ENCODE data around the gene SIGLEC11.
A peak's percentile ranks its signal among the peaks of the same experiment; 100 is the strongest.
"Not testable (repeated sequence)": the region's sequence is repeated elsewhere in the genome, so short reads cannot be mapped to it uniquely, and the experiment has no call there.

SIGLEC11 gene

GRCh38 chr19:49950956-49951526, 9.9 kb downstream of the SIGLEC11 start:
- DNase-seq: no peak

DNA sequence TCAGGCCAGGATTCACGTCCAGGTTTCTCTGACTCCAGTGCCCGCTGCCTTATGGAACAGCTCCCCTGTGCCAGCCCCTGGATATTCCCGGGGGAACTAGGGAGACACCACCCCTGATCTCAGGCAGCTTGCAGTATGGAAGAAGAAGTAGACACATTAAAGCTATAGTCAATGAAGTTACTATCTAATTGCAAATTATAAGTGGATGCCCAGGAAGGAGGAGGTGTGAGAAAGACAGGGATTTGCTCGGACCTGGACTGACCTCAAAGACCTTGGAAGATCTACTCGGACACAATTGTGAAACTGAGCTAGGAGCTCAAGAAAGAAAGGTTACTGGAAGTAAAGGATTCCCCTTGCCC, 10.4 kb downstream of the SIGLEC11 start:
- DNase-seq: no peak

DNA sequence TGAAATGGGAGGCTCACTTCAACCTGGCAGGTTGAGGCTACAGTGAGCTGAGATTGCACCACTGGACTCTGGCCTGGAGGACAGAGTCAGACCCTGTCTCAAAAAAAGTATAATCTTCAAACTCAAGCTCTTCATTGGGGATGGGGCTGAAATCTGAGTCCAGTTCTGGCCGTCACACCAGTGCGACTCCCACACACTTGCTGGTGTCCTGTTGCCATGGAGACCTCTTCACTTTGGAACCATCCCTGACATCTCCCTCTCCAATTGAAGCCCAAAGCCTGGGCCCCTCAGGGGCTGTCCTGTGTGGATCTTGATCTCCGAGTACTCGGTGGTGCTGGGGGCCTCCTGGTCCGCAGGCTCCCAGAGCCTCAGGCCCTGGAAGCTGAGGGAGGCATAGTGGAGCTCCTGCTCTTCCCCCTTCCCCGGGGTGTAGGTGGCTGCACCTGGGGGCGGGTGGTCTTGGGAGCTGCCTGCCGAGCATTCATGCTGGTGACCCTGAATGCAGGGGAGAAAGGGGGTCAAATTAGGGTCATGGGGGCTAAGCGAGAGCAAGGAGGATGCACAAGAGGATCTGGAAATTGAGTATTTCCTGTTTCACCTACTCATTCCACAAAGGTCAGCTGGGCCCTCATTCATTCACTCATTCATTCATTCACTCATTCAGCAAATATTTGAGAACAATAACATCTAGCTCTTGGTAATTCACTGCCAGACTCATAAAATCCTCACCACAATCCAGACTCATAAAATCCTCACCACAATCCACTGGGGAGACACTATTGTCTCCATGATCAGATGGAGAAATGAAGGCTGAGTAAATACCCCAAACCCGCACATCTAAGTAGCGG, 11.0 kb downstream of the SIGLEC11 start:
- DNase-seq: no peak

- DNase-seq: no peak
Measured at GRCh38 chr19:49946415-49946814, 14.6 kb downstream of the SIGLEC11 start.

DNA sequence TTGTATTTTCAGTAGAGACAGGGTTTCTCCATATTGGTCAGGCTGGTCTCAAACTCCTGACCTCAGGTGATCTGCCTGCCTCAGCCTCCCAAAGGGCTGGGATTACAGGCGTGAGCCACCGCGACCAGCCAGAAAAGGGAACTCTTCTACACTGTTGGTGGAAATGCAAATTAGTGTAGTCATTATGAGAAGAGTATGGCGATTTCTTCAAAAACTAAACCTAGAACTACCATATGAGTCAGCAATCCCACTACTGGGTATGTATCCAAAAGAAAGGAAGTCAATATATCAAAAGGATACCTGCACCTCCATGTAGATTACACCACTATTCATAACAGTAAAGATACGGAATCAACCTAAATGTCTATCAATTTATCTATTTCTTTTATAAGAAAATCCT, 16.4 kb downstream of the SIGLEC11 start:
- DNase-seq: not testable (repeated sequence)

GRCh38 chr19:49940482-49940791, 20.5 kb downstream of the SIGLEC11 start:
- DNase-seq: no peak

- DNase-seq: no peak
Measured at GRCh38 chr19:49939721-49940481, 21.1 kb downstream of the SIGLEC11 start.

DNA sequence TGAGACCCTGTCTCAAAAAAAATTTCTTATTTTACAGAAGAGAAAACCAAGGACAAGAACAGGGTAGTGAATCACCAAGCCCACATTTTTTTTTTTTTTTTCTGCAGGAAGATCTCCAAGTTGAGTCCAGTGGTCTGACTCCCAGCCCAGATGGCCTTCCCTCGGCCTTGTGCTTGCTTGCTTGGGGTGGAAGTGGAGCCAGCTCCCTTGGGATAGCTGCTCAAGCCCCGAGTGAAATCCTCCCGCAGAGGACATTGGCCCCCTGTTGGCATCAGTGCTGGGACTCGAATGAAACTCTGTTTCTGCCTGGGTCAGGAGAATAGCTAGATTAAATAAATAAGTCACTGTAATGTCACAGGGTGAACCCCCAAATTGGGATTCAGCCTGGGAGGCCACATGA, 22.3 kb downstream of the SIGLEC11 start:
- DNase-seq: no peak

DNA sequence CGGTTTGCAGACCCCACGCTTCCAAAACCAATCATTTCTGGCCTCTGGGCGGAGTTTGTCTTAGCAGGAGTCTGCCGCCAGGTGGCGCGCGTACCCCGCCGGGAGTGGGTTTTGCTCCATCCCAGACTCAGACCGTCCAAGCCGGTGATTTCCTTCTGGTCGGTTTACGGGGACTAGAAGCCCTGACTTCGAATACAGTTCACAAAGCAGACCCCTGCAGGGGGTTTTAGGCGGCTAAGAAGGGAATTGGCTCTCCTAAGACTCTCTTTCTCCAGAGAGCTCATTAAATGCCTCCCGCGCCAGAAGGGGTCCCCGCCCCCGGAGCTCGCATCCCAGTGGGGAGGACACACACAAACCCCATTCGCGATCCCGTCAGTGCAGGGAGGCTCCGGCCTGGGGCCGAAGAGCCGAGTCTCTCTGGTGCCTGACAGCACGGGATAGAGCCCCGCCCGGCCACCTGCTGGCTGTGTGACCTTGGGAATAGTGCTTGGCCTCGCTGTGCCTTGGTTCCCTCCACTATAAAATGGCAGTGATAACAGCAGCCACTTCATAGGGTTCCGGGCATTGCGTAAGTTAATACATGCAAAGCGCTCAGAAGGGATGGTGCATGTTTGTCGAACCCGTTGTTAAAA, 23.1 kb downstream of the SIGLEC11 start:
- peak; percentile 65 for DNase-seq

- no peak for DNase-seq
Measured at GRCh38 chr19:49936549-49936948, 24.4 kb downstream of the SIGLEC11 start.

DNA sequence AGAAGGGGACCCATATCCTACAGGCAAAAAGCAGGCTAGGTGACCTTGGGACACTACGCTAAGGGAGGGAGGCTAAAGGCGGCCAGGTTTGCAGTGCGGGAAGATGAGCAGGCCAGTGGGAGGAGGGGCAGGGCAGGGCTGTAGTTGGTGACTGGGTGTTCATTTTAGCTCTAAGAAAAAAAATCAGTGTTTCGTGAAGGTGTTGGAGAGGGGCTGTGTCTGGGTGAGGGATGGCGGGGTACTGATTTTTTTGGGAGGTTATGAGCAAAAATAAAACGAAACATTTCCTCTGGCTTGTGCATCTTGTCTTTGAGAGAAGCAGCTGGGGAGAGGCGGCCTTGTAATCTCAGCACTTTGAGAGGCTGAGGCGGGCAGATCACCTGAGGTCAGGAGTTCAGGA, 27.3 kb downstream of the SIGLEC11 start:
- no peak for DNase-seq

GRCh38 chr19:49932731-49933131, 28.2 kb downstream of the SIGLEC11 start:
- peak; percentile 52 for DNase-seq

DNA sequence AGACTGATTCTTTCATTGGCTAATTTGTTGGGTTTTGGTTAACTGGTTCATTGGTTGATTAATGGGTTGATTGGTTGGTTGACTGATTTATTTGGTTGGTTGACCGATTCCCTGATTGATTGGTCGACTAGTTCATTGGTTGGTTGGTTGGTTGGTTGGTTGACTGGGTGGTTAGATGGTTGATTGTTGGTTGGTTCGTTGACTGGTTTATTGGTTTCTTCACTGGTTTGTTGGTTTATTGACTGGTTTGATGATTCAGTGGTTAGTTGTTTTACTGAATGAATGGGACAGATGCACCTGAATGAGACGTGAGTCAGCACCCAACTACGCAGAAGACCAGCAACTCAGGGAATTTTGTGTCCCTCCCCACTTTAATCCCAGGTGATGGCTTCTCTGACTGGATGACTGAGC, 28.9 kb downstream of the SIGLEC11 start:
- no peak for DNase-seq

GRCh38 chr19:49931293-49932040, 29.5 kb downstream of the SIGLEC11 start:
- no peak for DNase-seq

- peak; percentile 32 for DNase-seq
Measured at GRCh38 chr19:49930483-49931011, 30.4 kb downstream of the SIGLEC11 start.

GRCh38 chr19:49929611-49930482, 31.1 kb downstream of the SIGLEC11 start:
- DNase-seq: peak; percentile 97

DNA sequence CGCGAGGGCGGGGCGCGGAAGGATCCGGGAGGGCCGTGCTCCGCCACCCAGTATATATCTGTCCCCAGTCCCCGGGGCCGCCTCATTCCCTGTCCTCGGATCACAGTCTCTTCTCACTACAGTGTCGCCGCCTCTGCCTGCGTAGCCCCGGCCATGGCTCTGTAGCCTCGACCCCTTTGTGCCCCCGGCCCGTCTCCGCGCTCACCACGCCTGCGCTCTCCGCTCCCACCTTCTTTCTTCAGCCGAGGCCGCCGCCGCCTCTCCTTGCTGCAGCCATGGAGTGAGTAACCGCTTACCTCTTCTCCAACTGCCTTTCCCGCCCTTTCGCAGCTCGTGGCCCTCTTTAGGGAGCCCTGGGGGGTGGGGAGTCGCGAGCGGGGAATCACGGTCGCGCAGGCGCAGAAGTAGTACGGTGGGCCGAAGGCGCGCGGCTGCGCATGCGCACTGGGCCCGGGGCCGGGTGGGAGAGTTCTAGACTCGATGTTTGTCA, 31.8 kb downstream of the SIGLEC11 start, which contains the start of the genes ATF5 and NUP62:
Gene ATF5 (plus strand): TSS at position 85 of the 490 bp plus-strand sequence. CDS start 1,646 bp downstream, outside the sequence.
Gene NUP62 (minus strand): TSS at position 384 of the 490 bp plus-strand sequence. CDS start 19,697 bp downstream, outside the sequence.
- peak; percentile 89 for DNase-seq

GRCh38 chr19:49927526-49928264, 33.3 kb downstream of the SIGLEC11 start:
- no peak for DNase-seq

DNA sequence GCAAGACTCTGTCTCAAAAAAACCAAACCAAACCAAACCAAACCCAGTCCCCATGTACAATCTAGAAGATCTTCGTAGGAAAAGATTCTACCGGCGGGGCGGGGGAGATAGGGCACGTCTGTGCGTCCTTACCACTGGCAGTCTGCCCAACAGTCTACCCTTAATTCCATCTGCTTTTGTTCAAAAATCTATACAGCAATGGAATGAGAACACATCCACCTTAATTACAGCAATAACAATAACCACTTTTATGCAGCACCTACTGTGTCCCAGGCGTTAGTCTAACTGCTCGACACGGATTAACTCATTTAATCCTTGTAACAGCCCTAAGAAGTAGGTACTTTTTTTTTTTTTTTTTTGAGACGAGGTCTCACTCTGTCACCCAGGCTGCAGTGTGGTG, 34.5 kb downstream of the SIGLEC11 start:
- DNase-seq: no peak

DNA sequence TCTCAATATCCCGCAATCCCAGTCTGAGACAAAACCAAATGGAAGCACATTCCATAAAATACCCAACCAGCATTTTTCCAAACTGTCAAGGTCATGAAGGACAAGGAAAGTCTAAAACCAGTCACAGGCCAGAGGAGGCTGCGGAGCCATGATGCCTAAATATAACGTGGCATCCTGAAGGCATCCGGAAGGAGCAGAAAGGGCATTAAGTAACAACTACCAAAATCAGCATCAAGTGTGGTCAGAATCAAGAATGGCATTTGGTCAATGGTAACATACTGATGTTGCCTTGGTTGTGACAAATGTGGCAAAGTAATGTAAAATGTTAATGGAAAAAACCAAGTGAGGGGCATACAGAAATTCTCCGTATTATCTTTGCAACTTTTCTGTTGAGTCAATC, 35.5 kb downstream of the SIGLEC11 start:
- DNase-seq: no peak
